Esophagus squamous epithelium (tissue), 4 donors: ENCODE measurements around the gene ECE1.

Experiments
- CTCF ChIP-seq, 6 experiments: fragments of 450-650 bp in 4 of 6; fragments of 200-600 bp in 2 of 6; sonication (generic) in 2 of 6; IDR thresholded peaks; one replicate each; pipeline ENCODE4 v1.5.1; 2016 to 2019; ENCODE audit warnings: antibody characterized with exemption in 6 of 6, mild to moderate bottlenecking in 4 of 6, moderate library complexity in 4 of 6
- POLR2A ChIP-seq, 4 donors: fragments of 450-650 bp; IDR thresholded peaks; one replicate each; pipeline ENCODE4 v1.6.1; 2017; ENCODE audit warnings: antibody characterized with exemption in 4 of 4, mild to moderate bottlenecking in 4 of 4, moderate library complexity in 3 of 4

- TF ChIP-seq POLR2A (IDR thresholded peaks at IDR 0.05) (no peak), CTCF (IDR thresholded peaks at IDR 0.05) (no peak)
Observed at GRCh38 chr1:21339356-21340229, 49.3 kb upstream of the ECE1 start.
